ENCODE measurements around the gene DGKG. TPM values are rescaled to one million over a fixed set of nuclear protein-coding genes. Genes with fewer than 3 reads are reported as not detected.

DGKG gene
- total and polyA plus RNA-seq, 8 donors: 4.2 to 7.6 (median 5.5) TPM

DNA sequence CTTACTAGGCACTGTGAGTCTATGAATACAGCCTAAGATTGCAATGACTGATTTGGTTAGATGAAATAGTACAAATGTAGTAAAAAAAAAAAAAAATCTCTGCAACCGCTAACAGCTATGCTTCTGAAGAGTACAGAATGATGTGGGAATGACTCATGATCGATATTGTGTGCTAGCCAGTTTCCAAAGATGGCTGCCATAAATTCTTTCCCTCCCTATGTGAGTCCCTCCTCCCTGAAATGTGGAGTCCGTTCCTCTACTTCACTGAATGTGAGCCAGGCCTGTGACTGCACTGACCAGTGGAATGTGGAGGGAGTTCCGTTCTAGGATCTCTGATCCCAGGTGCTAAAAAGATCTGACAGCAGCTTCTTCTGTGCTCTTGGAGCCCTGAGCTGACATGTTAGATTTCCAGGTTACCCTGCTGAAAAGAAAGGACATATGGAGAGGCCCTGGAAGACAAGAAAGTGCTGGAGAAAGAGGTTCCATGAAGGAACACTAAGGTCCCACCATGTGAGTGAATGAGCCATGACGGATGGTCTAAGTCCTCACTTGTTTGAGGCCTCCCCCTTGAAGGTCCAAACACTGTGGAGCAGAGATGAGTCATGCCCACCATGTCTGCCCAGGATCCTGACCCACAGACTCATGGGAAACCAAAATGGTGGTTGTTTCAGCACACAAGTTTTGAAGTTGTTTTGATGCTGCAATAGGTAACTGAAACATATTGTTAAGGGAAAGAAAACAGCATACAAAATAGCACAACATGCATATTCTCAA is 46.3 kb downstream of the DGKG start:
- H3K27me3 ChIP-seq: no peaks in the 10 kb centered on the region
- no peak overlapping the region for H3K27ac ChIP-seq
- TF ChIP-seq, protein P1, sequence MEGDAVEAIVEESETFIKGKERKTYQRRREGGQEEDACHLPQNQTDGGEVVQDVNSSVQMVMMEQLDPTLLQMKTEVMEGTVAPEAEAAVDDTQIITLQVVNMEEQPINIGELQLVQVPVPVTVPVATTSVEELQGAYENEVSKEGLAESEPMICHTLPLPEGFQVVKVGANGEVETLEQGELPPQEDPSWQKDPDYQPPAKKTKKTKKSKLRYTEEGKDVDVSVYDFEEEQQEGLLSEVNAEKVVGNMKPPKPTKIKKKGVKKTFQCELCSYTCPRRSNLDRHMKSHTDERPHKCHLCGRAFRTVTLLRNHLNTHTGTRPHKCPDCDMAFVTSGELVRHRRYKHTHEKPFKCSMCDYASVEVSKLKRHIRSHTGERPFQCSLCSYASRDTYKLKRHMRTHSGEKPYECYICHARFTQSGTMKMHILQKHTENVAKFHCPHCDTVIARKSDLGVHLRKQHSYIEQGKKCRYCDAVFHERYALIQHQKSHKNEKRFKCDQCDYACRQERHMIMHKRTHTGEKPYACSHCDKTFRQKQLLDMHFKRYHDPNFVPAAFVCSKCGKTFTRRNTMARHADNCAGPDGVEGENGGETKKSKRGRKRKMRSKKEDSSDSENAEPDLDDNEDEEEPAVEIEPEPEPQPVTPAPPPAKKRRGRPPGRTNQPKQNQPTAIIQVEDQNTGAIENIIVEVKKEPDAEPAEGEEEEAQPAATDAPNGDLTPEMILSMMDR (IDR thresholded peaks at IDR 0.05): no peak
- H3K4me1 ChIP-seq: no peaks in the 10 kb centered on the region
- H3K9me3 ChIP-seq: no peaks in the 10 kb centered on the region
- peaks cover 0 to 7% of the 10 kb centered on the region in 2 donors for H3K36me3 ChIP-seq
- ATAC-seq (no peak), DNase-seq (no peak)
- intact Hi-C loops (cut with DNase I): no loop called here
- H3K4me3 ChIP-seq: no peak overlapping the region

DNA sequence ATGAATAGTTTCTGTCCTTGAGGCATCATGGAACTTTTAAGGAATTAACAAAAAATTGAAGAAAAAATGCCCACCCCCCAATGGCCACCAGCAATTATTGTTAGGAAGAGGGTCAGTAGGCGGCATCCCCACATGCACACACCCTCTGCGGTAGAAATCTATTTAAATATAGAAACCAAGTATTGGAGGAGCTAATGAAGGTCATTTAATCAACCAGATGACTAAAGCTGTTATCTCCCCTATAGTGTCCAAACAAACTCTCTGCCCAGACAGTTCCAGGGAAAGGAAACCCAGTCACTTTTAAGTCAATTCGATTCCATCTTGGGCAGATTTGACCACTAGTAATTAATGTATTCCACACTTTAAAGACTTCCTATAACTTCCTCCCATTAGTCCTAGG is 47.1 kb downstream of the DGKG start:
- Histone ChIP-seq H3K27me3 (no peaks in the 10 kb centered on the region), H3K27ac (no peak overlapping the region), H3K9me3 (no peaks in the 10 kb centered on the region), H3K36me3 (peaks cover 0 to 7% of the 10 kb centered on the region in 2 donors), H3K4me3 (no peak overlapping the region), H3K4me1 (no peaks in the 10 kb centered on the region)
- ATAC-seq: no peak
- TF ChIP-seq, protein P1 (IDR thresholded peaks at IDR 0.05): no peak
- no peak for DNase-seq
- intact Hi-C loops (cut with DNase I): no loop called here

DNA sequence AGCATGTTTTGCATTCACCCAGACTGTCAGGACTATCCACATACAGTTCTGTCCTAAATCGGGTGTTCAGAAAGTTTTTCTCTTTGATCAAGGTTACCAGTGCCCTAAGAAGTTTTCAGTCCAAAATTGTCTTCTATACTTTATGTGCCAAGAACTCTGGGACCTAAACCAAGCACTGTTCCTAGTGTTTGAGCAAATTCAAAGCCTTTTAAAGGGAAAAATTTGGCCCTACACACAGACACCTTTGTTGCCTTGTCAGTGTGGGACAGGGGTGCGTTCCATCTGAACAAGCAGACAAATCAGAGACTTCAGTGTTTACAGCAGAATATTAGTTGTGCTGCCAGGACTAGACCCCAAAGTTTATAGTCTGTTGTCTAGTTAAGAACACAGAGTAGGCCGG is 50.6 kb downstream of the DGKG start:
- Histone ChIP-seq H3K4me1 (no peaks in the 10 kb centered on the region), H3K27me3 (no peaks in the 10 kb centered on the region), H3K27ac (no peak overlapping the region), H3K9me3 (no peaks in the 10 kb centered on the region), H3K36me3 (no peaks in the 10 kb centered on the region), H3K4me3 (no peak overlapping the region)
- TF ChIP-seq, protein P1 (IDR thresholded peaks at IDR 0.05): no peak
- intact Hi-C loops (cut with DNase I): no loop called here
- ATAC-seq: no peak
- DNase-seq: no peak

DNA sequence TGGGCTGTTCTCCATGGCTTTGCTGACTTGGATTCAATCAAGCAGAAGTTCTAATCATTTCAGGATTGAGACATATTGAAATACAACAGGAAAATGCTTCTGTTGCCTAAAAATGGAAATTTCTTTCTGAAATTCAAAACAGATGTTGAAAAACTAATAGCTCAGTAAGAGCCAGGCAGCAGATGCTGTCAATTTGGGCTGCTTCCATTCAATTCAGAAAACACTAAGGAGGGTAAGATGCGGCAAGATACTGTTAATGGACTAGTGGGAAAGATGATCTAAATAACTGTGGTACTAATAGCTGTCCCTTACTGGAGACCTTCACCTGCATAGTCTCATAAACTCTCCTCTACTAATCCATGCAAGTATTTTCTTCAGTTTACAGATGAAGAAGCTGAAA is 53.5 kb downstream of the DGKG start:
- intact Hi-C loops (cut with DNase I): no loop called here
- peaks cover 0 to 11% of the 10 kb centered on the region in 2 donors for H3K27me3 ChIP-seq
- no peaks in the 10 kb centered on the region for H3K9me3 ChIP-seq
- no peak overlapping the region for H3K27ac ChIP-seq
- H3K36me3 ChIP-seq: no peaks in the 10 kb centered on the region
- no peak overlapping the region for H3K4me3 ChIP-seq
- ATAC-seq (no peak), DNase-seq (no peak)
- no peaks in the 10 kb centered on the region for H3K4me1 ChIP-seq
- TF ChIP-seq, protein P1 (IDR thresholded peaks at IDR 0.05): no peak

DNA sequence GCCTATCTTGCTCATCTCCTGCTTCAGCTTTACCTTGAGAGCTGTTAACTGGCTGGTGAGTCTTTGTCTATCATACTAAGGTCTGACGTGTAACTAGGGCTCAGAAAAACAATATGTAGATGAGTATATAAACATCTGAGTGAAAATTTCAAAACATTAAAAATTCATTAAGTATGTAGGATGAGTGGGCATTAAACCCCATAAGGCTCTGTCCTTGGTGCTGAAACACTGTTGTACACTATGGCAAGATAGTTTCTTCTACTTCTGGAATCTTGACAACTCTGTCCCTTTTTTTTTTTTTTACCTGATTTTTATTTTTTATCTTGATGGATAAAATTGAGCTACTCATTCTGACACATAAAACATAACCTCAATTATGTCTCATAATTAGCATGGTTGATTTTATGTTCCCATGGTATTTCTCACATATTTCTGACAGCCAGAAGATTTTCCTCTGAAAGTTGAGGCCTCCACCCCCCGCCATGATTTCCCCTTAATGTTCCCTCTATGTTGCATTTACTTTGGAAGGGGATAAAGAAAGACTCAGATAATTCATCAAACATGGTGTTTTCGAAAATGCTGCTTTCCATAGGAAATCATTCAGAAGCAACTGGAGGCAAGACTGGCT is 54.3 kb downstream of the DGKG start:
- H3K9me3 ChIP-seq: no peaks in the 10 kb centered on the region
- no peak overlapping the region for H3K27ac ChIP-seq
- no peak overlapping the region for H3K4me3 ChIP-seq
- ATAC-seq (peak; percentile 52), DNase-seq (peak in 2 of 4 donors; percentile 39 to 64)
- TF ChIP-seq, protein P1 (IDR thresholded peaks at IDR 0.05): no peak
- H3K4me1 ChIP-seq: no peaks in the 10 kb centered on the region
- H3K27me3 ChIP-seq: peaks cover 0 to 12% of the 10 kb centered on the region in 2 donors
- intact Hi-C loops (cut with DNase I): no loop called here
- H3K36me3 ChIP-seq: no peaks in the 10 kb centered on the region

All from left lung (tissue), 10 donors.